HG02571 (cell line): ENCODE results near the gene DHRS12.

Experiments used
- ATAC-seq: cut with Tn5 transposase; IDR thresholded peaks from one replicate; pipeline ENCODE4 v1.9.1; 2021; ENCODE audit warnings: mild to moderate bottlenecking, moderate library complexity; ENCODE audit not compliant: unreplicated experiment

Gene DHRS12

GRCh38 chr13:51784097-51784496 lies 19.9 kb downstream of the DHRS12 start:
- ATAC-seq: no peak

- ATAC-seq: no peak
These were observed 20.4 kb downstream of the DHRS12 start for GRCh38 chr13:51783428-51784094.

- no peak for ATAC-seq
These were observed 21.8 kb downstream of the DHRS12 start for GRCh38 chr13:51782026-51782710.

- ATAC-seq: no peak
These were observed 22.5 kb downstream of the DHRS12 start for GRCh38 chr13:51781246-51782022.

- ATAC-seq: no peak
These were observed 23.9 kb downstream of the DHRS12 start for GRCh38 chr13:51780099-51780498.

- ATAC-seq: no peak
These were observed 25.6 kb downstream of the DHRS12 start for GRCh38 chr13:51778392-51778791.

GRCh38 chr13:51777921-51778320 lies 26.0 kb downstream of the DHRS12 start:
- ATAC-seq: no peak

GRCh38 chr13:51776179-51776578 lies 27.8 kb downstream of the DHRS12 start:
- no peak for ATAC-seq

GRCh38 chr13:51773515-51773914 lies 30.4 kb downstream of the DHRS12 start:
- ATAC-seq: no peak

GRCh38 chr13:51772781-51773180 lies 31.2 kb downstream of the DHRS12 start:
- no peak for ATAC-seq

- ATAC-seq: no peak
These were observed 31.9 kb downstream of the DHRS12 start for GRCh38 chr13:51772105-51772455.

GRCh38 chr13:51771418-51772104 lies 32.4 kb downstream of the DHRS12 start:
- no peak for ATAC-seq

GRCh38 chr13:51770681-51771417 lies 33.1 kb downstream of the DHRS12 start:
- ATAC-seq: no peak

GRCh38 chr13:51770160-51770559 lies 33.8 kb downstream of the DHRS12 start:
- no peak for ATAC-seq

GRCh38 chr13:51769455-51770127 lies 34.4 kb downstream of the DHRS12 start:
- no peak for ATAC-seq

- no peak for ATAC-seq
These were observed 35.0 kb downstream of the DHRS12 start for GRCh38 chr13:51768976-51769375.

GRCh38 chr13:51768378-51768921 lies 35.5 kb downstream of the DHRS12 start:
- ATAC-seq: no peak

GRCh38 chr13:51767100-51767499 lies 36.9 kb downstream of the DHRS12 start:
- no peak for ATAC-seq

GRCh38 chr13:51765142-51765515 lies 38.8 kb downstream of the DHRS12 start:
- ATAC-seq: no peak
